Choroid plexus epithelial cell (primary cell): Measurements from ENCODE around the gene CASZ1.

Experiments used
- DNase-seq: peaks from one replicate; pipeline ENCODE4 v3.0.0-alpha.2; 2010; ENCODE audit warnings: low read depth
- H3K4me3 ChIP-seq: 2 replicates; pipeline ENCODE4 v1.5.1; 2011; ENCODE audit warnings: low read depth, mild to moderate bottlenecking, control low read depth, low read length, moderate library complexity
- TF ChIP-seq, protein P1 (sequence below): conservative IDR thresholded peaks from 2 replicates; pipeline ENCODE4 v1.5.1; 2011; ENCODE audit warnings: low read depth, mild to moderate bottlenecking, control low read depth, inconsistent platforms, low read length, moderate library complexity

The CASZ1 gene

DNA sequence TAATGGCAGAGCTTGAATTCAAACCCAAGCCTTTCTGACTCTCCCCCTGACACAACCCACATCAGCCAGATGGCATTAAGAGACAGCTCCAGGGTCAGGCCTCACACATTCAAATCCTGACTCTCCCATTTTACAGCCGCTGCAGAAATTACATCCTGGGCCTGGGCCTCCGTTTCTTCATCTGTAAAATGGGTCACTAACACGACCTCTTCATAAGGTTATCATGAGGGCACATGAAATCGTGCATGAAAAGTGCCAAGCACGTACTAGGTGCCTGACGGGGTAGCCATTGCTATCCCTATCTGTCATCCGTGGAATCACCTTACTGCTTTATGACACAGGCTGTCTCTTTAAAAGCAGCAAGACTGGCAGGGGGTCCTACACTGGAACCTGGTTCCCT, 19.8 kb upstream of the CASZ1 start:
- DNase-seq, result no peak
- TF ChIP-seq, protein P1, sequence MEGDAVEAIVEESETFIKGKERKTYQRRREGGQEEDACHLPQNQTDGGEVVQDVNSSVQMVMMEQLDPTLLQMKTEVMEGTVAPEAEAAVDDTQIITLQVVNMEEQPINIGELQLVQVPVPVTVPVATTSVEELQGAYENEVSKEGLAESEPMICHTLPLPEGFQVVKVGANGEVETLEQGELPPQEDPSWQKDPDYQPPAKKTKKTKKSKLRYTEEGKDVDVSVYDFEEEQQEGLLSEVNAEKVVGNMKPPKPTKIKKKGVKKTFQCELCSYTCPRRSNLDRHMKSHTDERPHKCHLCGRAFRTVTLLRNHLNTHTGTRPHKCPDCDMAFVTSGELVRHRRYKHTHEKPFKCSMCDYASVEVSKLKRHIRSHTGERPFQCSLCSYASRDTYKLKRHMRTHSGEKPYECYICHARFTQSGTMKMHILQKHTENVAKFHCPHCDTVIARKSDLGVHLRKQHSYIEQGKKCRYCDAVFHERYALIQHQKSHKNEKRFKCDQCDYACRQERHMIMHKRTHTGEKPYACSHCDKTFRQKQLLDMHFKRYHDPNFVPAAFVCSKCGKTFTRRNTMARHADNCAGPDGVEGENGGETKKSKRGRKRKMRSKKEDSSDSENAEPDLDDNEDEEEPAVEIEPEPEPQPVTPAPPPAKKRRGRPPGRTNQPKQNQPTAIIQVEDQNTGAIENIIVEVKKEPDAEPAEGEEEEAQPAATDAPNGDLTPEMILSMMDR, result no peak

DNA sequence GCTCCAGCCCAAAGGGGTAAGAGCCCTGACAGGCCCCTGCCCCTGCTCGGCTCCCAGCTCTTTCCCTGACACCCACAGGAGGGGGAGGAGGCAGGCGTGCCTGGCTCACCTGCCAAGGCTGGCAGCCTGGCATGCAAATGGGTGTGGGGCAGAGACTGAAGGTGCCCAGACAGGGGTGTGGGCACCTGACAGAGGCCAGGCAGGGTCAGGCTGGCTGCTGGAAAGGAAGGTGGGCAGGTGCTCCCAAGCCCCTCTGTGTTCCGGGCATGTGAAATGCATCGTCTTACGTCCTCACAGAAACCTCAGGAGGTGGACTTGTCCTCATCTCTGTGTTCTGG, 19.4 kb upstream of the CASZ1 start:
- DNase-seq, result no peak
- TF ChIP-seq, protein P1, result no peak
- no peak overlapping the region for H3K4me3 ChIP-seq

More for the DNA sequence above, 19.8 kb upstream of the CASZ1 start:
- no peak overlapping the region for H3K4me3 ChIP-seq

DNA sequence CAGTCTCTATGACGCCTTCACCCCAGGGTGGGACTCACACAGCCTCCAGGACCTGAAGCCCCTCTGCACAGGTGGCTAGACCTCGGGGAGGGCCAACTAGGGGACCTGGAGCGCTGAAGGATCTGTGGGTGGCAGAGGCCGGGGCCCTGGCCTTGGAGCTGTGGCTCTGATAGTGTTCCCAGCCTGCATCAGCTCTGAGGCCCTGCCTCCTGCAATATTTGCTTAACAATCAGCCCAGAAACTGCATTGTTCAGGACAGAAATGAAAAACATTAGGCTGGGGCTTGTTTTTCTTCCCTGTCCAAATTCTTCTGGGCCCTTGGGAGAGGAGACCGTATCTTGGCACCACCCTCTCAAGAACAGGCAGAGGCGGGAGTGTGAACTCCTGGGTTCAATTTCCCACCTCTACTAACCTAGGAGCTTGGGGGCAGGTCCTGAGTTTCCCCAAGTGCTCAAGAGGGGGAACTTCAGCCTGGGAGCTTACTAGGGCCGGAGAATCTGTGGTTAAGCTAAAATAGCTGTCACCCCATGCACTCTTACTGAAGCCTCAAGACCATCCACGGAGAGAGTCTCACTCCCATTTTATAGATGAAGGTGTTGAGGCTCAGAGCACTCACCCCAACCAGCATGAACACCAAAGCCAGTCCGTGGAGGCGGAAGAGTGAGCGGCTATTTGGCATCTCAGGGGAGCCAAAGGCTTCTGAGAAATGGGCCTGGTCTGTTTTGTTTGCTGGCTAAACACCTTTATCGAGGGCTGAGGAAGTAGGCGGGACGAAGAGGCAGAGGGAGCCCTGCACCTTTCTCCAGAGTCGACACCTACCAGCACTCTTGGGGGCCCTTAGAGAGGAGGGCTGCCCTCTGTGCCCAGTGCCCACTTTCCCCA, 18.8 kb upstream of the CASZ1 start:
- no peak overlapping the region for H3K4me3 ChIP-seq
- TF ChIP-seq, protein P1, result no peak
- no peak for DNase-seq

DNA sequence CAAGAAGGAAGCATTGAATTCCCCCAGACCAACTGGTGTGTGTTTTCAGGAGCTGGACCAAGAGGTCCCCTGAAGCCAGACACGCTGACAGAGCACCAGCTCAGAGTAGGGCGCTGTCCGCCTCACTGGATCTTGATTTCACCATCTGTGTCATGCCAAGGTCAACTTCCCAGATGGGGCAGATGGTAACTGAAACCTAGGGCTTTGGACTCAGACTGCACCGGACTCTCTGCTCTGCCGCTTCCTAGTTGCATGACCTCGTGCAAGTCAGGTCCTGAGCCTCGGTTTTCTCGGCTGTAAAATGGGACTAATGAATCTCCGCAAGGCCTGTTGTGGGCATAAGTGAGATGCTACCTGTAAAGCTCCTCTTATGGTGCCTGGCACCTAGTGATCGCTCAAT, 17.9 kb upstream of the CASZ1 start:
- no peak for DNase-seq
- no peak overlapping the region for H3K4me3 ChIP-seq
- TF ChIP-seq, protein P1, result no peak

- TF ChIP-seq, protein P1, result no peak
- DNase-seq, result no peak
- H3K4me3 ChIP-seq, result no peak overlapping the region
Measured at GRCh38 chr1:10813799-10814198, 17.4 kb upstream of the CASZ1 start.

DNA sequence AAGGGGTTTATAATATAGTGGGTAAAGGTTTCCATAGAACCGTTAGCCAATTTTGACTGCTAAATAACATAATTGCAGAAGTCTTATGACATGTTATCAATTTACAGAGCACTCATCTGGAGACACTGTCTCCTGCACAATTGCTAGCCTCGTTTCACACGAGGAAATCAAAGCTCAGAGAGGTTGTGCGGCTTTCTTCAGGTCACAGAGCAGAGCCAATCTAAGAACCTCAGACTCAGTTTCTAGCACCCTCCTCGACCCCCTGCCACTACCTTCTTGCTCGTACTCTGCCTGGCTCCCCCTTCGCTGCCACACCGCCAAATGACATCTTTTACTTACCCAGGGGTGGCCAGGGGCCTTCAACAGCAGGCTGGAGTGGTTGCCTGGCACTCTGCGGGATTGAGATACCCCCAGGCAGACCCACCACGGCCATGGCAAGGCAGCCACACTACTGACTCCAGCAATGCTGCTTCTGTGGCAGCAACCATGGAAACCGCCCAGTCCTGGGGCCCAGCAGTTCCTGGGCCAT, 16.0 kb upstream of the CASZ1 start:
- TF ChIP-seq, protein P1, result no peak
- DNase-seq, result no peak
- H3K4me3 ChIP-seq, result no peak overlapping the region

- no peak for DNase-seq
- H3K4me3 ChIP-seq, result no peak overlapping the region
- TF ChIP-seq, protein P1, result no peak
Measured at GRCh38 chr1:10808441-10808840, 12.0 kb upstream of the CASZ1 start.
